Measurements from ENCODE around the gene TUSC2. TPM values are rescaled to one million over a fixed set of nuclear protein-coding genes. Genes with fewer than 3 reads are reported as not detected.

TUSC2 gene
- total RNA-seq, 1 donor from 2014 or later = 23.9 TPM

- peaks cover 6% of the 10 kb centered on the region for H3K4me1 Mint-ChIP-seq (ENCODE audit: low read depth)
- intact Hi-C loops (cut with micrococcal nuclease) = loop anchor here (2.0 kb wide), 1 partner anchor 14 kb away; the partner anchor contains the start of genes CYB561D2 and NPRL2
- no peaks in the 10 kb centered on the region for H3K9me3 Mint-ChIP-seq
- no peaks in the 10 kb centered on the region for H3K36me3 Mint-ChIP-seq (ENCODE audit: low read depth)
- peak overlapping the region; percentile 77 for H3K4me3 Mint-ChIP-seq (ENCODE audit: low read depth)
- H3K27me3 Mint-ChIP-seq (ENCODE audit: low read depth) = no peaks in the 10 kb centered on the region
- no peak for DNase-seq (ENCODE audit: low spot score)
- H3K27ac Mint-ChIP-seq = no peak overlapping the region
Observed at GRCh38 chr3:50364573-50365079, 36.6 kb upstream of the TUSC2 start.

- intact Hi-C loops (cut with micrococcal nuclease) = loop anchor here (1.0 to 10.0 kb wide), 5 partner anchors 8 to 1315 kb away; partner anchors contain the start of genes IFRD2, MANF, RASSF1 and TEX264
- H3K4me3 Mint-ChIP-seq (ENCODE audit: low read depth) = peak overlapping the region; percentile 98
Observed at GRCh38 chr3:50359760-50360110, 31.7 kb upstream of the TUSC2 start.

GRCh38 chr3:50358911-50359759 is 31.1 kb upstream of the TUSC2 start, which contains the start of gene TMEM115:
Gene TMEM115 (minus strand): TSS chr3:50359521. CDS start chr3:50359063, 458 bp downstream.
- Mint-ChIP-seq H3K4me1 (ENCODE audit: low read depth) (peaks cover 27% of the 10 kb centered on the region), H3K27me3 (ENCODE audit: low read depth) (no peaks in the 10 kb centered on the region), H3K27ac (peak within 1 kb of the TSS; percentile 94), H3K9me3 (no peaks in the 10 kb centered on the region), H3K4me3 (ENCODE audit: low read depth) (peak within 1 kb of the TSS; percentile 98), H3K36me3 (ENCODE audit: low read depth) (peaks cover 22% of the 10 kb centered on the region)
- DNase-seq (ENCODE audit: low spot score) = peak; percentile 93
- intact Hi-C loops (cut with micrococcal nuclease) = loop anchor here (1.0 to 10.0 kb wide), 5 partner anchors 8 to 1316 kb away; partner anchors contain the start of genes IFRD2, MANF, RASSF1 and TEX264

More at GRCh38 chr3:50359760-50360110, 31.7 kb upstream of the TUSC2 start:
- no peak for DNase-seq (ENCODE audit: low spot score)
- Mint-ChIP-seq H3K9me3 (no peaks in the 10 kb centered on the region), H3K27ac (peak overlapping the region; percentile 94), H3K36me3 (ENCODE audit: low read depth) (peaks cover 16% of the 10 kb centered on the region), H3K27me3 (ENCODE audit: low read depth) (no peaks in the 10 kb centered on the region), H3K4me1 (ENCODE audit: low read depth) (peaks cover 27% of the 10 kb centered on the region)

- Mint-ChIP-seq H3K9me3 (no peaks in the 10 kb centered on the region), H3K36me3 (ENCODE audit: low read depth) (peaks cover 26% of the 10 kb centered on the region), H3K4me3 (ENCODE audit: low read depth) (peak overlapping the region; percentile 98), H3K4me1 (ENCODE audit: low read depth) (peaks cover 27% of the 10 kb centered on the region), H3K27me3 (ENCODE audit: low read depth) (no peaks in the 10 kb centered on the region), H3K27ac (peak overlapping the region; percentile 76)
- intact Hi-C loops (cut with micrococcal nuclease) = loop anchor here (2.0 to 10.0 kb wide), 4 partner anchors 18 to 1316 kb away; partner anchors contain the start of genes IFRD2, MANF, RASSF1 and TEX264
- no peak for DNase-seq (ENCODE audit: low spot score)
Observed at GRCh38 chr3:50358355-50358910, 30.4 kb upstream of the TUSC2 start.

- Mint-ChIP-seq H3K27ac (no peak overlapping the region), H3K4me1 (ENCODE audit: low read depth) (peaks cover 29% of the 10 kb centered on the region), H3K36me3 (ENCODE audit: low read depth) (peaks cover 30% of the 10 kb centered on the region), H3K27me3 (ENCODE audit: low read depth) (no peaks in the 10 kb centered on the region), H3K4me3 (ENCODE audit: low read depth) (peak overlapping the region; percentile 98), H3K9me3 (no peaks in the 10 kb centered on the region)
- no peak for DNase-seq (ENCODE audit: low spot score)
- intact Hi-C loops (cut with micrococcal nuclease) = loop anchor here (10.0 kb wide), 2 partner anchors 1027 to 1317 kb away; partner anchors contain the start of genes MANF and TEX264
Observed at GRCh38 chr3:50357481-50357880, 29.5 kb upstream of the TUSC2 start.

- intact Hi-C loops (cut with micrococcal nuclease) = loop anchor here (10.0 kb wide), 2 partner anchors 1028 to 1318 kb away; partner anchors contain the start of genes MANF and TEX264
- H3K4me1 Mint-ChIP-seq (ENCODE audit: low read depth) = peaks cover 33% of the 10 kb centered on the region
- no peak overlapping the region for H3K27ac Mint-ChIP-seq
Observed at GRCh38 chr3:50356553-50356952, 28.5 kb upstream of the TUSC2 start.

GRCh38 chr3:50355829-50356552 is 28.0 kb upstream of the TUSC2 start:
- H3K27me3 Mint-ChIP-seq (ENCODE audit: low read depth) = no peaks in the 10 kb centered on the region
- peaks cover 36% of the 10 kb centered on the region for H3K36me3 Mint-ChIP-seq (ENCODE audit: low read depth)
- no peak overlapping the region for H3K27ac Mint-ChIP-seq
- peak overlapping the region; percentile 21 for H3K4me3 Mint-ChIP-seq (ENCODE audit: low read depth)
- intact Hi-C loops (cut with micrococcal nuclease) = loop anchor here (10.0 kb wide), 2 partner anchors 1029 to 1319 kb away; partner anchors contain the start of genes MANF and TEX264
- DNase-seq (ENCODE audit: low spot score) = no peak
- no peaks in the 10 kb centered on the region for H3K9me3 Mint-ChIP-seq
- peaks cover 39% of the 10 kb centered on the region for H3K4me1 Mint-ChIP-seq (ENCODE audit: low read depth)

More at GRCh38 chr3:50356553-50356952, 28.5 kb upstream of the TUSC2 start:
- Mint-ChIP-seq H3K4me3 (ENCODE audit: low read depth) (peak overlapping the region; percentile 98), H3K36me3 (ENCODE audit: low read depth) (peaks cover 31% of the 10 kb centered on the region), H3K27me3 (ENCODE audit: low read depth) (no peaks in the 10 kb centered on the region), H3K9me3 (no peaks in the 10 kb centered on the region)
- no peak for DNase-seq (ENCODE audit: low spot score)

GRCh38 chr3:50354850-50355249 is 26.8 kb upstream of the TUSC2 start:
- no peak for DNase-seq (ENCODE audit: low spot score)
- intact Hi-C loops (cut with micrococcal nuclease) = loop anchor here (5.0 to 10.0 kb wide), 4 partner anchors 212 to 1320 kb away; partner anchors contain the start of genes C3orf18, HEMK1, MANF and MAPKAPK3
- no peaks in the 10 kb centered on the region for H3K9me3 Mint-ChIP-seq
- H3K36me3 Mint-ChIP-seq (ENCODE audit: low read depth) = peaks cover 44% of the 10 kb centered on the region
- peaks cover 42% of the 10 kb centered on the region for H3K4me1 Mint-ChIP-seq (ENCODE audit: low read depth)
- no peak overlapping the region for H3K4me3 Mint-ChIP-seq (ENCODE audit: low read depth)
- no peaks in the 10 kb centered on the region for H3K27me3 Mint-ChIP-seq (ENCODE audit: low read depth)
- no peak overlapping the region for H3K27ac Mint-ChIP-seq

GRCh38 chr3:50354186-50354764 is 26.3 kb upstream of the TUSC2 start:
- Mint-ChIP-seq H3K36me3 (ENCODE audit: low read depth) (peaks cover 45% of the 10 kb centered on the region), H3K27ac (no peak overlapping the region), H3K4me1 (ENCODE audit: low read depth) (peaks cover 42% of the 10 kb centered on the region), H3K9me3 (no peaks in the 10 kb centered on the region), H3K4me3 (ENCODE audit: low read depth) (no peak overlapping the region), H3K27me3 (ENCODE audit: low read depth) (no peaks in the 10 kb centered on the region)
- intact Hi-C loops (cut with micrococcal nuclease) = loop anchor here (5.0 to 10.0 kb wide), 4 partner anchors 213 to 1321 kb away; partner anchors contain the start of genes C3orf18, HEMK1, MANF and MAPKAPK3
- no peak for DNase-seq (ENCODE audit: low spot score)

- H3K4me1 Mint-ChIP-seq (ENCODE audit: low read depth) = peaks cover 44% of the 10 kb centered on the region
- H3K27me3 Mint-ChIP-seq (ENCODE audit: low read depth) = no peaks in the 10 kb centered on the region
- no peak overlapping the region for H3K27ac Mint-ChIP-seq
- H3K9me3 Mint-ChIP-seq = no peaks in the 10 kb centered on the region
- H3K36me3 Mint-ChIP-seq (ENCODE audit: low read depth) = peaks cover 54% of the 10 kb centered on the region
- intact Hi-C loops (cut with micrococcal nuclease) = loop anchor here (5.0 to 10.0 kb wide), 4 partner anchors 214 to 1321 kb away; partner anchors contain the start of genes C3orf18, HEMK1, MANF and MAPKAPK3
- no peak for DNase-seq (ENCODE audit: low spot score)
- H3K4me3 Mint-ChIP-seq (ENCODE audit: low read depth) = no peak overlapping the region
Observed at GRCh38 chr3:50353245-50354004, 25.4 kb upstream of the TUSC2 start.

GRCh38 chr3:50352781-50353180 is 24.8 kb upstream of the TUSC2 start:
- Mint-ChIP-seq H3K4me1 (ENCODE audit: low read depth) (peaks cover 41% of the 10 kb centered on the region), H3K36me3 (ENCODE audit: low read depth) (peaks cover 55% of the 10 kb centered on the region), H3K27me3 (ENCODE audit: low read depth) (no peaks in the 10 kb centered on the region), H3K4me3 (ENCODE audit: low read depth) (no peak overlapping the region), H3K27ac (no peak overlapping the region), H3K9me3 (no peaks in the 10 kb centered on the region)
- DNase-seq (ENCODE audit: low spot score) = no peak
- intact Hi-C loops (cut with micrococcal nuclease) = loop anchor here (5.0 to 10.0 kb wide), 4 partner anchors 215 to 1322 kb away; partner anchors contain the start of genes C3orf18, HEMK1, MANF and MAPKAPK3

Data from activated T-helper 2 cell treated with anti-CD3 and anti-CD28 coated beads, Interferon-gamma antibody, Interleukin-2, Interleukin-4, amounts not matched to agents 10 μg/mL and 5 μg/mL and 100 μg/mL, durations not matched to agents 14 hours and 24 hours and 36 hours (primary cell).